B cell (primary cell): ENCODE data around the gene IQCC.

Source experiments
- EZH2 ChIP-seq: IDR thresholded peaks from 2 replicates; pipeline ENCODE4 v1.6.1; 2012; ENCODE audit warnings: borderline replicate concordance, low read depth, mild to moderate bottlenecking, moderate library complexity, low read length; ENCODE audit not compliant: insufficient read depth, poor library complexity, severe bottlenecking
- TF ChIP-seq, protein P1 (sequence below): fragments of 200-600 bp; IDR thresholded peaks from one replicate; pipeline ENCODE4 v1.8.0; 2022; ENCODE audit warnings: antibody characterized with exemption, mild to moderate bottlenecking

GRCh38 chr1:32179193-32179442 is 26.4 kb upstream of the IQCC start:
- TF ChIP-seq, protein P1, sequence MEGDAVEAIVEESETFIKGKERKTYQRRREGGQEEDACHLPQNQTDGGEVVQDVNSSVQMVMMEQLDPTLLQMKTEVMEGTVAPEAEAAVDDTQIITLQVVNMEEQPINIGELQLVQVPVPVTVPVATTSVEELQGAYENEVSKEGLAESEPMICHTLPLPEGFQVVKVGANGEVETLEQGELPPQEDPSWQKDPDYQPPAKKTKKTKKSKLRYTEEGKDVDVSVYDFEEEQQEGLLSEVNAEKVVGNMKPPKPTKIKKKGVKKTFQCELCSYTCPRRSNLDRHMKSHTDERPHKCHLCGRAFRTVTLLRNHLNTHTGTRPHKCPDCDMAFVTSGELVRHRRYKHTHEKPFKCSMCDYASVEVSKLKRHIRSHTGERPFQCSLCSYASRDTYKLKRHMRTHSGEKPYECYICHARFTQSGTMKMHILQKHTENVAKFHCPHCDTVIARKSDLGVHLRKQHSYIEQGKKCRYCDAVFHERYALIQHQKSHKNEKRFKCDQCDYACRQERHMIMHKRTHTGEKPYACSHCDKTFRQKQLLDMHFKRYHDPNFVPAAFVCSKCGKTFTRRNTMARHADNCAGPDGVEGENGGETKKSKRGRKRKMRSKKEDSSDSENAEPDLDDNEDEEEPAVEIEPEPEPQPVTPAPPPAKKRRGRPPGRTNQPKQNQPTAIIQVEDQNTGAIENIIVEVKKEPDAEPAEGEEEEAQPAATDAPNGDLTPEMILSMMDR, result no peak
- no peak for TF ChIP-seq EZH2
